HG03439 (cell line): Measurements from ENCODE around the gene NGB.

Source experiments
- ATAC-seq: cut with Tn5 transposase; IDR thresholded peaks from one replicate; pipeline ENCODE4 v1.9.1; 2021; ENCODE audit warnings: mild to moderate bottlenecking, moderate library complexity; ENCODE audit not compliant: unreplicated experiment

Gene NGB

DNA sequence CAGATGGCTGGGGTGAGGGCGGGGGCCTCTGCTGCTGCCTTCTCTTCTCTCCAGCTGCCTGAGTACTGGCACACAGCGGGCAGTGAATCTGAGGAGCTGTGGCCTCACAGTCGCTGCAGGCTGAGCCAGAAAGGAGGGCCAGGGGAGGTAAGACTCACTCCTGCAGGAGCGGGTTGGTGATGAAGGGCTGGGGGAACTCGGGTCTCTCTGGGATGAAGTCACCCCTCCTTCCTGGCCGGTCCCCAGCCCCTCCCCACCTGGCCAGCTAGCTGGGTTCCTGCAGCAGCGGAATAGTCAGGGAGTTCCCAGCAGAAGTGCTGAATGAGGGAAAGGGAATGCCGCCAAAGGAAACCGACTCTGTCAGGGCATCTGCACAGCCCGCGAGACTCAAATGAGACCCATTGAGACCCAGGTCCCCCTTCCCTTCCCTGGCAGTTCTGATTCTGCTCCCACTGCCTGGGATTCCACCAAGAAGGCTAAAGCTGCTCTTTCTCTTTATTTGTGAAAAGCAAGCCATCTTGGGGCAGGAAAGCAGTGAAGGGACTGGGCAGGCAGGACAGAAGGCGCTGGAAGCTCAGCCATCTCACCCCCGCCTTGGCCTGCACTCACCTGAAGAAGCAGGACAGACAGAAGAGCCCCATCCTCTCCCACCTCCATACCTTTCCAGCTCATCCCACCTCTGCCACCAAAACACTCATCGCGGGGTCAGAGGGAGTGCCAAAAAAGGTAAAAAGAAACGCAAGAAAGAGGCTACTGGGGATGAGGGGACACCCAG is 5.3 kb downstream of the NGB start:
- ATAC-seq, result no peak

DNA sequence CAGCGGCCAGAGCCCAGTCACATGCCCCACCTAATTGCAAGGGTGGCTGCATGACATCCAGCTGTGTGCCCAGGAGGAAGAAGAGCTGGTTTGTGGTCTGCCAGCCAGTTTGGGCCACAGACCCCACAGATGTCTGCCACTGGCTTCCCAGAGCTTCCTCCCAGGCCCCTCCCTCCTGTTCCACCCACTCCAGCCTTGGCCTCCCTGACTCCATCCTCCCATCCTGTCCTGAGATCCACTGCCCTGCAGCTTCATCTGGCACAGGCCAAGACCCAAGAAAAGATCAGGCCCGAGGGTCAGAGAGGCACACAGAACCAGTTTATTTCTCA is 5.9 kb downstream of the NGB start:
- ATAC-seq, result no peak

DNA sequence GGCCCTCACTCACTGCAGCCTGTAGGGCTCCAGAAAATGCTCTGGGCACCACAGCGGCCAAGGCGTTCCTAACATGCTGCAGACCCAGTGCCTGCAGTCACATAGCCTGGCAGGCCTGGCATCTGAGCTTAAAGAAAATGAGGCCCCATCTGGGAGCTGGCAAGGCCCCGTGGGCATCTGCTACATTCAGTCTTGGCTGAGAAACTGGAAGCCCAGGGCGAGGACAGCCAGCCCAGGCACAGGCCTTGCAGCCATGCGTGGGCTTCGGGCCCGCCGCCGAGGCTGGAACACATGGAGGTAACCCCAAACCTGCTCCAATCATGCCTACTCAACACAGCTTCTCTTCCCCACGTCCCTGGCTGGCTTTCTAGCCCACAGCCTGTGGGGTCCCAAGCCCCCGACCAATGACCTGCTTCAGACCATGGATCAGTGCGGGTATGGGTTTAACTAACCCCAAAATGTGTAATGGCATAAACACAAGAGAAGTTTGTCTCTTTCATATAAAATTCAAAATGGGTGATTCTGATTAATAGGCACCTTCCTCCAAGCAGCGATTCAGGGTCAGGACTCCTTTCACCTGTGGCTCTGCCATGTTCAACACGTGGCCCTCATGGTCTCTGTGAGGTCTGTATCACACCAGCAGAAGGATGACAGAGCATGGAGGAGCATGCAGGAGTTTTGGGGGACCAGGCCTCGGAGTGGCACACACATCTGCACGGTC is 6.4 kb downstream of the NGB start:
- ATAC-seq, result no peak

DNA sequence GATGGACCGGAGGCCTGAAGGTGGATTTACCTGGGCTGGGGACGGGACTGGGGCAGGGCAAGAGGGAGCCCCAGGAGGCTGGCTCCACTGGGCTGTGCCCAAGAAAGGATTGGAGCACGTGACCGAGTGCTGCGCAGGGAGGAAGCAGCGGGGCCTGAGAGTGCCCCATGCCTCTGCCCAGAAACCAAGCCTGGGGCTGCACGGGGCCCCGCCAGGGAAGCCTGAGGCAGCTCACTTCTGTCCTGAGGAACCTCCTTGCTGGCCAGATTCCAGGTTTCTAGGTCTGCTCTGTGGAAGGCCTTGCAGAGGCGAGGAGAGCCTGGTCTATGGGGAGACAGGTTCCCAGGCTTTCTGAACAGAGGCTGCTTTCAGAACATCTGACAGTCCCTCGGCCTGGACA is 10.4 kb downstream of the NGB start:
- ATAC-seq, result no peak

DNA sequence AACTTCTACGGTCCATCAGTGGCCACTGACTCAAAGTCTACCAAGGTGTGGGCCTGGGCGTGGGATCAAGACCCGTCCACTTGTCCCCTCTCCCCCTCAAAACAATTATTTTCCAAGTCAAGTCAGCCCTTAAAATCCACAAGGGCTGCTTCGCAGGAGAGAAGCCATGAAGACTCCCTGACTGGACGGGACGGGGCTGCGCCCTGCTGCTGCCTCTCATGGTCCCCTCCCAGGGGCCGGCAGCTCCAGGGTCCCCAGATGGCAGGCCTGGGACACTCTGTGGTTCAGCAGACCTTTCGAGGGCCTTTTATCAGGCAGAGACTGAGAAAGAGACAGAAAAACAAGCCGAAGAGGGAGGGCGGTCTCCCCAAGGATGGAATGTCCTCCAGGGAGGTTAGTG is 10.8 kb downstream of the NGB start:
- ATAC-seq, result no peak

DNA sequence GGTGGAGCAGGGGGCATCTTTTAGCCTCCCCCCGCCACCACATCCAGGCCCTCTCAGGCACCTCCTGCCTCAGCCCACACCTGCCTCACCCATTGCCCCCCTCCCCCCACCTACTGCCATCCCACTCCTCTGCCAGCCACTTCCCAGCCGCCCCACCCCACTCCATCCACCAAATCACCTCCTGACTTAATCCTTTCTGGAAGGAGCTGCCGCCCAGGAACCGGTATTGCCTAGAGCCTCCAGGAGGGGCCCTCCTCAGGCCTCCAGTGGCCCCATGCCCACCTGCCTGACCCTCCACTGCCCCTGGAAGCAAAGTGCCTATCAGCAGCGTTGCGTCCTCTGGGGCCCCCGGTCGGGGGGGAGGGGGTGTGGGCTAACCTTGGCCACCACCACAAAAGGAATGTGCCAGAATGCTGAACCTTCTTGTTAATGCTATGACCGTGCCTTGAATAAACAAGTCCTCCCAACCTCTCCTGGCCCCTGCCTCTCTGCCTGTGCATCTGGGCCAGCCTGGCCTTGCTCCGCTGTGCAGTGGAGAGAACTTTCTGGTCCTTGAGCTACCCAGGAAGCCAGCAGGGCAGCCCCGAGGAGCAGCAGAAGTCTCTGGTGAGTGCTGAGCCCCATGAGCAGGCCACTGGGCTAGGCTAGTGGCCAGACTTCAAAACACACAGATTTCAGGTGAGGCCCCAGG is 11.8 kb downstream of the NGB start:
- ATAC-seq, result no peak

DNA sequence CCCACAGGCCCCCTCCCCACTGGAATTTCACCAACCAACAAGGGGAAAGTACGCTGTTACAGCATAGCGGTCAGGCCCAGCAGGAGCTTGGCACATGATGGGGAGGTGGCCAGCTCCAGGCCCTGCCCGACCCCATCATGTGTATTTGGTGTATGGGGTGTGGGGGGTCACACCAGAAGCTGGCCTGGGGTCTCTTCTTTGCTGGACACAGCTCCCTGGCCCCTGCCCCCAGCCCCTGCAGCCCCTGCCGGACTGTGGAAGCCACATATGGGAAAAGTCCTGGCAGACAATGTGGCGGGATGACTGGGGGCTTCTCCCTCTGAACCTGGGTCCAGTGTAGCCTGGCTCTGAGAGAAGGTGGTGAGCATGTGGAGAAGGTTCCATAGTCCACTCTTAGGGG is 12.4 kb downstream of the NGB start:
- no peak for ATAC-seq

DNA sequence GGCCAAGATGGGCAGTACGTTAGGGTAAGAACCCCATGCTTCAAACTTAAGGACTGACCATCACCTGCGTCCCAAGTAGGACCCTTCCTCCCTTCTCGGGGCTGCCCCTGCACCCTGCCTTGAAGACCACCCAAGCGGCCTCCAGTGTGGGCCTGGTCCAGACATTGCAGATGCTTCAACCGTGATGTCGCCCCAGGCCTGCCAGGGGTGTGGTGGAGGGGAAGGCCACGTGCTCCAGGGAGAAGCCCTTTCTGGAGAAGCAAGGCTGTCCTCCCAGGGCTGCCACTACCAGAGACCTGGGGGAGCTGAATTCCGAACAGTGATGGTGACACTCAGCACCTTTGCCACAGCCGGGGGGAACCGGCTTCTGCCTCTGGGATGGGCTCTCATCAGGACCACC is 13.3 kb downstream of the NGB start:
- ATAC-seq, result no peak

DNA sequence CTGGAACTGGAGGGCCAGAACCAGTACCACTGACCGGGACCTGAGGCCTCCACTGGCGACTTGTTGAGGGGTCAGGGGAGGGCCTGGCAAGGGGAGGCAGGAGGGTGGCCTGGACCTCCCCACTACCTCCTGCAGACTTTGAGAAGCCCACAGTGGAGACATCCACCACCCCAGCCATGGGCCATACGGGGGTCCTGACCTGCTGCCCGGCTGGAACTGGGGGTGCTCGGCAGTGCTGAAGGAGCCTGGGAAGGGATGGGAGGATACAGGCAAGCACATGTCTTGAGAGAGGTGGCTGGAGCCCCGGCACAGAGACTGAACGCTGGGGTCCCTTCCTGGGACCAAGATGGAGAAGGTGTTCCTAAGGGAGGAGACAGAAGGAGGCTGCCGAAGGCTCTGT is 14.3 kb downstream of the NGB start:
- no peak for ATAC-seq

DNA sequence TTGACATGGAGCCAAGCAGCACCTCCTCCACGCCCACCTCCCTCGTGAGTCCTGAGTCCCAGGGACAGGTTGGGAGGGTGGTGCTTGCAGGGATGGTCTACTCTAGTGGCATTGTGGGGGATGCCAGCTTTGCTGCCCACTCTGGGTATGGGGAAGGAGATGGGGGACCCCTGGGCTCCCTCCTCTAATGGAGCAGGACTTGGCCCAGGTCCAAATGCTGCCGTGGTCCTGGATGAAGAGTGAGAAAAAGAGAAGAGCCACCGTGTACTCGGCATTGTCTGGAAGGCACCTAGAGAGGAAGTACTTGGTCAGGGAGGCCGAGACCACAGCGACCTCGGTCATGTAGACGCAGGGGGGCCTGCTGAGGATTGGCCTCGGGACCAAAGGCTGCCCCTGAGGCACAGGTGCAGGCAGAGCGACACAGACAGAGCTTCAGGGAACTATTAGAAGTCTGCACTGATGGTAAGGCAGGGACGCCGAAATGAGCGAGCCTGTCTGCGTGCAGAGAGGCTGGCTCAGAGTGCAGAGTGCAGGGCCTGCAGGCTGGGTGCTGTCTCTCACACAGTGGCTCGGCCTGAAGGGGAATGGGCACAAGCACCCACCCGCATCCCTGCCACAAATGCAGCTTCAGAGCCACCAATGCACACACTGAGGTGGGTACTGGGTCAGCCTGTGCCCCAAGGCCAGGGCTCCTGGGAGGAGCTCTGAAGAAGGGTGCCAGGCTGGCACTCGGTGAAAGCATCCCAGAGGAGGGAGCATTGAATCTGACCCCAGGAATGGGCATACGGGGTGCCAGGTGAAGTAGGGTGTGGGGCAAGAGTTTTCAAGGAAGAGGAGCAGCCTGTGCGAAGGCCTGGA is 17.4 kb downstream of the NGB start:
- no peak for ATAC-seq

DNA sequence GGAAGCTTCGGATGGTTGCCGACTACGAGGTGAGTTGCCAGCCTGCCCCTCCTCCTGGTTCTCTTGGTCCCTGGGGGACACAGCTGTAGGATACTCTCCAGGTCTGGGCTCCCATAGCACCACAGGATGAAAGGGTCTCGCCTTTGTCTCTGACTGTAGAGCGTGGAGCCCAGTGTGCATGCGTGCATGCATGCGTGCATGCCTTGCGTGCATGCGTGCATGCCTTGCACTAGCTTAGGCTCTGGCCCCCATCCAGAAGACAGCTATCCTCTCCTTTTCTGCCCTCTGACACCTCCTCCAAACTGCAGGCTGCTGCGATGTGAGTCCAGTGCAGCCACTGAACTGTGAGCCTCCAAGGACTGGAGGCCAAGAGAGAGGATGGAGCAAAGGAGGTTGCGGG is 19.1 kb downstream of the NGB start:
- no peak for ATAC-seq

DNA sequence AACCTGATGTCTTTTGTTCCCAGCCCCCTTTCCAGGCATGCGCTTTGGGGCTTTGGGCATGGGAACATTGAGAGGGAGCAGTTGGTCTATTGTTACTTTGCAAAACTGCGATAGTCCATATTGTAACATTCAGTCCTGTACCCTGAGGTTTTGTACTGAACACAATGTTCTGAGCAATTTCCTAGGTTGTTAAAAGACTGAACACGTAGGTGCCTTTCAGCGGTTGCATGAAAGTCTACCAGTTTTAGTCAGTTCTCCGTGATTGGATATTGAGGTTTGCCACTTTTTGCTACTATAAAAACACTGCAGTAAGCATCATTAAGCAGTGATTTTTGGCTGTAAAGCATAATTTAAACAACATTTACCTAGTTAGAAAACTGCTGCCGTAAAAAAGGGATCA is 20.1 kb downstream of the NGB start:
- ATAC-seq, result no peak

DNA sequence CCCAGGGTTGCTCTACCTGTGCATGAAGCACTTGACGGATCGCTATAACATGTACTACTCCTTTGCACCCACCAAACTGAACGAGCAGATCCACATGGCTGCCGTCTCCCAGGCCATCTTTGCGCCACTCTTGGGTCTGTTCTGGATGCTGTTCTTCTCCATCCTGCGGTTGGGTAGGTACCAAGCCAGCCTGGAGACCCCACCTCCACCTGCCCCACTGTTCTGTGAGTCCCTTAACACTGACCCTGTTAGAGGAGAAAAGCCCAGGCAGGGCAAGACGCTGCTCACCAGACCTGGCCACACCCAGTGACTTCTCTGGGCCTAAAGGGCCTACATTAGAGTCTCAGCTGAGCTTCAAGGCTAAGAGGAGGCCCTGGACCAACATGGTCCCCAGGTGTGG is 21.7 kb downstream of the NGB start:
- no peak for ATAC-seq

DNA sequence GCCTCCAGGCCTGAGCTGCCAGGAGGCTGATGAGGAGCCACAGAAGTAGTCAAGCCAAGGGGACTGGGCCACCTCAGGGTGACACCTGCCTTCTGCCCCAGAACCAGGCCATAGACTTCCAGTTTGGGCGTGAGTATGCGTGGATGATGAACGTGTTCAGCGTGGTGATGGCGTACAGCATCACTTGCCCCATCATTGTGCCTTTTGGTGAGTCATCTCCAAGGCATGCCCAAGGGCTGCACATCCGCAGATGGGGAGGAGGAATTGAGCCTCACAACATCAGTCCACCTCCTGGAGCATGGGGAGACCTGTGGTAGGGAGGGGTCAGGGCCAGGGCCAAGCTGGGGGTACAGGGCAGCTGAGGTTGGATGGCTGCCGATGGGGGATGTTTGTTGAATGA is 22.3 kb downstream of the NGB start:
- no peak for ATAC-seq

DNA sequence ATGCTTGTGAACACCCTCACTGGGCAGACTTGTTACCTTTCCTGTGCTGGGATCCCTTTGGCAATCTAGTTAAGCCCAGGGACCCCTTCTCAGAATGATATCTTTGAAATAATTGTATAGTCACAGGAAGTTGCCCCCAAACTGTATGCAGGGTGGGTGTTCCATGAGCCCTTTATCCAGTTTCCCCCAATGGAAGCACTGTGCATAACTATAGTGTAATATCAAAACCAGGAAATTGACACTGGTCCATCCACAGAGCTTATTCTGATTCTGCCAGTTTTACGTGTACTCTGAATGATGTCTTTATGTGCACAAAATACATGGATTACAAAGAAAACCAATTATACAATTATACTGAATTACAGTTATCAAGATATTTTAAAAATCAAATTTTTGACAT is 24.2 kb downstream of the NGB start:
- no peak for ATAC-seq

DNA sequence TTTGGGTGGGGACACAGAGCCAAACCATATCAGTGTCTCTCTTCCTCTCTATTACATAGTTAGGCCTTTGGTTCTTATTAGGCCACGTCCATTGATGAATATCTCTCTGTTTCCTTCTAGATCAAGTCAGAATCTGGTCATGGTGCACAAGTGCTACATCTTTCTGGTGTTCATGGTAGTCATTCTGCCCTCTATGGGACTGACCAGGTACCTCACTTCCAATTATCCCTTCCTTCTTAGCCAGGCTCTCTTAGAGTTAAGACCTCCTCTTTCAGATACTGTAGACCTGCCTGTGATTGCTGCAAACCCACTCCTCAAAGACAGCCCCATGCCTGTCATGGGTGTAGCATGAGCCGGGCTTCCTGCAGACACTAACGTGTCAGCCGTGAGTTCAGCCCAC is 25.2 kb downstream of the NGB start:
- no peak for ATAC-seq

DNA sequence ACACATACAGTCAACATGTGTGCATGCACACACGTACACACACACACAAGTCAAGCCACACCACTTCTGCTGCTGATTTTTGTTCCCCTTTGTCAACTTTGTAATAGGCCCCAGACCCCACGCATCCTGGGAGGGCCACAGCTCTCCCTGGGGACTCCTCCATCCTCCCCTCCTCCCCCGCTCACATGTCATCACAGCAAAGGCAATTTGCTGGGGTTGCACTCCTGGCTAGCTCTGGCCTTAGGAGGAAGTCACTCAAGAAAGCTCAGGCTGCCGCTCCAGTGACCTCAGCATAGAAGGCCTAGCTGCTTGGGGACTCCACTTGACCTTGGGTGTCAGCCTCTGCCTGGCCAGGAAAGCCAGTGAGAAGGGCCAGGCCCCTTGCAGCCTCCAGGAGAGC is 27.2 kb downstream of the NGB start:
- no peak for ATAC-seq

DNA sequence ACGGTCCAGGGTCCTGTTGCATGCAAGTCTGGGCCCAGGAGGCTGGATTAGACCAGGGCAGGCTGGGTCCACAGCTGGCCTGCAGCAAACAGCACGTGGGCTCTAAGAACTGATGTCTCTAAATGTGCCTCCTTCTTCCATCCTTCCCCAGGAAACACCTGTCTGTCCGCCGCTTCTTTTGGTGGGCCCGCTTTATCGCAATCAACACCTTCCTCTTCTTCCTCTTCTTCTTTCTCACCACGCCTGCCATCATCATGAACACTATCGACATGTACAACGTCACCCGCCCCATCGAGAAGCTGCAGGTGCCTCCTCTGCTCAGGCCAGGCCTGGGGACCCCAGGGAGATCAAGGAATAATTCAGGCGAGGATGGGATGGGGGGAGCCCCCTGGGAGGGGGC is 28.3 kb downstream of the NGB start:
- ATAC-seq, result no peak

DNA sequence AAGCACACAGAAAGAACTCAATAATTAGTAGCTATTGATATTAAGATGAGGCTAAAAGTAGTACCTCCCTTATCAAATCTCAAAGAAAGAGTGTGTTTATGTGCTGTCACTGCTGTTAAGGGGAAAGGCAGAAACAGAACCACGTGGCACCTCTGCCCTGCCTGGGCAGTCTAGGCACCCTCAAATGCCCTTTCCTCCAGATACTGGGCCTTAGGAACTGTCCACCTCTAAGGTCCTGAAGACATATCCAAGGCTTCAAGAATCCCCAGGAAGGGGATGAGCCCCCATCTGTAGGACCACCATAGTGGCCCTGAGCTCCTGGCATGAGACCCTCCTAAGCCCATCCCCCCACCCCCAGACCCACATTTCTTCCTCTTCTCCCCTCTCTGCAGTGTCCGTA is 29.1 kb downstream of the NGB start:
- ATAC-seq, result no peak

DNA sequence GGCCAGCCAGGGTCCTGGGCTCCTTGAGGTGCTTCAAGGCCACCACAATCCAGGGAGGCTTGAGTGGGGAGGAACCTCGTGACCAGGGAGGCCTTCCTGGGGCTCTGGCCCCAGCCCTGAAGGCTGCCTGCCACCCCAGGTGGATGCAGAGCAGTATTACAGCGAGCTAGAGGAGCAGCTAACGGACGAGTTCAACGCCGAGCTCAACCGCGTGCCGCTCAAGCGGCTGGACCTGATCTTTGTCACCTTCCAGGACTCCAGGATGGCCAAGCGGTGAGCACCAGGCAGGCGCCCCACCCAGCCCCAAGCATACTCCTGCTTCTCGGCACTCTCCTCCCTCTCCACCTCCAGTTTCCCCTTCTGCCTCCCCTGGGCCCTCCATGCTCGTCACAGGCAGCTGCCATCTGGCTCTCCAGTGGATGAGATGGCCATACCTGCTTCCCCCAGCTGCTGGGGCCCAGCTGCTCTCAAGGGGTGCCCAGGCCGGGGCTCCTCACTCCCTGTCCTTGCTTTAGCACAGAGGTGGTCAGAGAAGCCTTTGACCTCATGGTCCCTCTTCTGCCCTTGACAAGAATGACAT is 30.6 kb downstream of the NGB start:
- ATAC-seq, result no peak

DNA sequence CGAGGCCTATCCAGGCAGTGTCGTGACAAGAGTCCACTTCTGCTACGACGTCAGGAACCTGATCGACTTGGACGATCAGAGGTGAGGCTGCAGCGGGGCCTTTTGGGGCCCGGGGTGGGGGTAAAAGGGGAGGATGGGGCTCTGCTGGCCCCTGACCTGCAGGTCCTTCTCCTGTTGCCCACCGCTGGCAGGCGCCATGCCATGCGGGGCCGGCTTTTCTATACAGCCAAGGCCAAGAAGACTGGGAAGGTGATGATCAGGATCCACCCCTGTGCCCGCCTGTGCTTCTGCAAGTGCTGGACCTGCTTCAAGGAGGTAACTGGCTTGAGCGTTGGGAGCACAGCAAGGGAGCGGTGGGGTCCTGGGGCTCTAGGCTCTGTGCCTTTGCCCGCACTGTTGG is 31.6 kb downstream of the NGB start:
- ATAC-seq, result no peak
